CD4-positive, alpha-beta T cell (primary cell): Measurements from ENCODE around the gene ALG11. TPM values are rescaled to one million over a fixed set of nuclear protein-coding genes. Genes with fewer than 3 reads are reported as not detected.

ENCODE experiments used
- ATAC-seq: fragments of 200-7000 bp; cut with Tn5 transposase; one replicate; pipeline ENCODE4 v1.10.0; 2022; ENCODE audit warnings: mild to moderate bottlenecking; ENCODE audit not compliant: poor library complexity
- CTCF ChIA-PET: fragments of 350-600 bp; sonication (Branson Sonifier 250); formaldehyde crosslinking; loops from one replicate; lab custom pipeline; 2021; ENCODE audit warnings: antibody characterized with exemption, inconsistent platforms; lab: Charles Lee
- POLR2A ChIA-PET: fragments of 350-600 bp; sonication (Branson Sonifier 250); formaldehyde crosslinking; loops from one replicate; lab custom pipeline; 2021; ENCODE audit warnings: antibody characterized with exemption, inconsistent platforms; lab: Charles Lee
- DNase-seq, 14 experiments: peaks; one replicate each; pipeline ENCODE4 v3.0.0-alpha.2; 2013 to 2020; ENCODE audit warnings: mixed read lengths in 2 of 14
- H3K27ac ChIP-seq, 2 donors: one replicate each; pipeline versions ENCODE4 v1.5.1 to v1.7.0; 2013; ENCODE audit warnings: low read length in 2 of 2, low read depth in 1 of 2, mild to moderate bottlenecking in 1 of 2
- H3K27me3 ChIP-seq, 2 experiments: 1 replicate in 1 of 2; 2 replicates in 1 of 2; pipeline versions ENCODE4 v1.6.1 to v1.7.0; 2013; ENCODE audit warnings: low read length in 2 of 2, control low read depth in 1 of 2, mild to moderate bottlenecking in 1 of 2, moderate library complexity in 1 of 2; ENCODE audit not compliant: insufficient read depth in 2 of 2, control insufficient read depth in 1 of 2
- H3K36me3 ChIP-seq: one replicate; pipeline ENCODE4 v1.6.1; 2013; ENCODE audit warnings: low read length, control low read depth; ENCODE audit not compliant: insufficient read depth
- H3K4me1 ChIP-seq: one replicate; pipeline ENCODE4 v1.6.1; 2013; ENCODE audit warnings: low read length, control low read depth; ENCODE audit not compliant: insufficient read depth
- H3K4me3 ChIP-seq: one replicate; pipeline ENCODE4 v1.5.1; 2013; ENCODE audit warnings: mild to moderate bottlenecking, low read length, moderate library complexity
- H3K9me3 ChIP-seq, 2 experiments: 1 replicate in 1 of 2; 2 replicates in 1 of 2; pipeline versions ENCODE4 v1.6.1 to v1.7.0; 2013; ENCODE audit warnings: low read length in 2 of 2, mild to moderate bottlenecking in 2 of 2, control low read depth in 1 of 2, moderate library complexity in 1 of 2; ENCODE audit not compliant: control insufficient read depth in 1 of 2, insufficient read depth in 1 of 2
- H3K27ac Mint-ChIP-seq: one replicate; pipeline ENCODE4 v1.8.0; 2020; ENCODE audit warnings: mixed read lengths
- H3K27me3 Mint-ChIP-seq: one replicate; pipeline ENCODE4 v1.8.0; 2021; ENCODE audit warnings: mixed read lengths
- H3K36me3 Mint-ChIP-seq: one replicate; pipeline ENCODE4 v1.8.0; 2021; ENCODE audit warnings: low read depth, mixed read lengths
- H3K4me1 Mint-ChIP-seq: one replicate; pipeline ENCODE4 v1.8.0; 2021; ENCODE audit warnings: low read depth, mixed read lengths
- H3K4me3 Mint-ChIP-seq: one replicate; pipeline ENCODE4 v1.8.0; 2020; ENCODE audit warnings: mild to moderate bottlenecking, mixed read lengths
- H3K9me3 Mint-ChIP-seq: one replicate; pipeline ENCODE4 v1.8.0; 2020; ENCODE audit warnings: mixed read lengths
- CTCF ChIP-seq: fragments of 200-600 bp; IDR thresholded peaks from one replicate; pipeline ENCODE4 v1.8.0; 2022; ENCODE audit warnings: antibody characterized with exemption, mild to moderate bottlenecking
- intact Hi-C, 2 experiments: fragments of 100-400 bp; cut with DNase I in 1 of 2; cut with micrococcal nuclease in 1 of 2; formaldehyde crosslinking; loops; one replicate each; pipeline versions ENCODE4 v1.15.1 to v1.9.0; 2023 to 2025; cut with DNase I, micrococcal nuclease
- total RNA-seq, 174 experiments: library from RNA in 2 of 174; stranded (reverse) in 2 of 174; gene quantifications; one replicate each; pipeline ENCODE4 v1.2.3 and lab custom pipeline; 2021 to 2026

The ALG11 gene
- total RNA-seq, 2 experiments from 2014 or later = 25.8 to 29.8 TPM

- Histone ChIP-seq H3K27ac (no peak overlapping the region), H3K27me3 (peaks cover 2 to 28% of the 10 kb centered on the region in 2 experiments), H3K4me1 (peaks cover 9% of the 10 kb centered on the region), H3K36me3 (no peaks in the 10 kb centered on the region), H3K4me3 (no peak overlapping the region), H3K9me3 (no peaks in the 10 kb centered on the region)
- Mint-ChIP-seq H3K4me3 (peak overlapping the region; percentile 76), H3K9me3 (no peaks in the 10 kb centered on the region), H3K27me3 (peaks cover 12% of the 10 kb centered on the region), H3K27ac (no peak overlapping the region), H3K4me1 (peaks cover 20% of the 10 kb centered on the region), H3K36me3 (peaks cover 10% of the 10 kb centered on the region)
- DNase-seq (no peak), ATAC-seq (no peak)
- TF ChIP-seq CTCF = no peak
- POLR2A ChIA-PET = no interaction called here
- CTCF ChIA-PET = interaction anchor here (0.6 kb wide), 1 partner anchor 848 kb away, joined by 3 read pairs; no protein-coding TSS in a partner anchor
- intact Hi-C loops = loop anchor here (2.0 to 10.0 kb wide), 10 partner anchors 58 to 645 kb away; partner anchors contain the start of genes WDFY2 (in 2 of the 2), CKAP2 (in 1 of the 2), DHRS12 (in 1 of the 2) and SUGT1 (in 1 of the 2)
These were observed 2.3 kb upstream of the ALG11 start for GRCh38 chr13:52009946-52010345.

GRCh38 chr13:52010890-52011631 lies 1.1 kb upstream of the ALG11 start, which contains the start of gene ATP7B:
Gene ATP7B (minus strand): TSS chr13:52011450. CDS start chr13:52011337, 113 bp downstream.
- Mint-ChIP-seq H3K27ac (peak within 1 kb of the TSS; percentile 84), H3K4me1 (peaks cover 24% of the 10 kb centered on the region), H3K27me3 (peaks cover 12% of the 10 kb centered on the region), H3K36me3 (peaks cover 15% of the 10 kb centered on the region), H3K4me3 (peak within 1 kb of the TSS; percentile 92), H3K9me3 (no peaks in the 10 kb centered on the region)
- intact Hi-C loops = loop anchor here (2.0 to 10.0 kb wide), 8 partner anchors 59 to 604 kb away; partner anchors contain the start of genes WDFY2 (in 2 of the 2), CKAP2 (in 1 of the 2) and DHRS12 (in 1 of the 2)
- H3K27me3 ChIP-seq = peaks cover 2 to 28% of the 10 kb centered on the region in 2 experiments
- peak within 1 kb of the TSS; percentile 93 for H3K4me3 ChIP-seq
- peak within 1 kb of the TSS in 1 of 2 donors; percentile 56 for H3K27ac ChIP-seq
- H3K4me1 ChIP-seq = peaks cover 9% of the 10 kb centered on the region
- ChIA-PET POLR2A (interaction anchor here (1.2 to 2.1 kb wide), 4 partner anchors 43 to 558 kb away, joined by 3 to 19 read pairs (median 8); partner anchors contain the start of gene INTS6), CTCF (no interaction called here)
- DNase-seq (peak in 10 of 14 experiments; percentile 1 to 37 (median 8)), ATAC-seq (no peak)
- TF ChIP-seq CTCF = no peak
- H3K9me3 ChIP-seq = no peaks in the 10 kb centered on the region
- no peaks in the 10 kb centered on the region for H3K36me3 ChIP-seq

GRCh38 chr13:52012512-52012836 lies 276 bp downstream of the ALG11 start:
- Histone ChIP-seq H3K27me3 (peaks cover 2 to 23% of the 10 kb centered on the region in 2 experiments), H3K9me3 (no peaks in the 10 kb centered on the region), H3K27ac (peak overlapping the region in 1 of 2 donors; percentile 56), H3K36me3 (peaks cover 5% of the 10 kb centered on the region), H3K4me3 (peak overlapping the region; percentile 93), H3K4me1 (peaks cover 9% of the 10 kb centered on the region)
- DNase-seq = no peak
- POLR2A ChIA-PET = interaction anchor here (0.7 to 2.1 kb wide), 14 partner anchors 19 to 640 kb away, joined by 3 to 19 read pairs (median 5); partner anchors contain the start of genes INTS6, NEK3 and SUGT1
- TF ChIP-seq CTCF = no peak
- intact Hi-C loops = loop anchor here (2.0 to 10.0 kb wide), 9 partner anchors 60 to 602 kb away; partner anchors contain the start of genes WDFY2 (in 2 of the 2), CKAP2 (in 1 of the 2), DHRS12 (in 1 of the 2) and INTS6 (in 1 of the 2)
- CTCF ChIA-PET = no interaction called here
- H3K4me3 Mint-ChIP-seq = peak overlapping the region; percentile 92
- H3K4me1 Mint-ChIP-seq = peaks cover 29% of the 10 kb centered on the region
- peaks cover 28% of the 10 kb centered on the region for H3K36me3 Mint-ChIP-seq
- ATAC-seq = no peak
- no peaks in the 10 kb centered on the region for H3K9me3 Mint-ChIP-seq
- H3K27ac Mint-ChIP-seq = peak overlapping the region; percentile 84
- H3K27me3 Mint-ChIP-seq = peaks cover 12% of the 10 kb centered on the region
